Activated naive CD4-positive, alpha-beta T cell treated with anti-CD3 and anti-CD28 coated beads, Interleukin-2, amount 50 U/mL, for 16 hours (primary cell): Measurements from ENCODE around the gene ART4.

Source experiments
- DNase-seq: peaks from one replicate; pipeline ENCODE4 v3.0.0-alpha.2; 2020

The ART4 gene

GRCh38 chr12:14810167-14810952 lies 33.0 kb downstream of the ART4 start:
- DNase-seq: no peak

GRCh38 chr12:14803830-14804160 lies 39.5 kb downstream of the ART4 start:
- no peak for DNase-seq

GRCh38 chr12:14803011-14803829 lies 40.1 kb downstream of the ART4 start, which contains the start of the genes C12orf60 and WBP11:
Gene C12orf60 (plus strand): TSS chr12:14803670. CDS start chr12:14822936, 19,266 bp downstream.
Gene WBP11 (minus strand): TSS chr12:14803478. CDS start chr12:14801383, 2,095 bp downstream.
- DNase-seq: peak; percentile 87

- DNase-seq: no peak
These were observed 40.7 kb downstream of the ART4 start for GRCh38 chr12:14802721-14803010.

GRCh38 chr12:14802247-14802646 lies 41.1 kb downstream of the ART4 start:
- no peak for DNase-seq

- DNase-seq: no peak
These were observed 48.3 kb downstream of the ART4 start for GRCh38 chr12:14795028-14795448.

GRCh38 chr12:14785568-14785967 lies 57.8 kb downstream of the ART4 start:
- DNase-seq: no peak

- no peak for DNase-seq
These were observed 58.9 kb downstream of the ART4 start for GRCh38 chr12:14784471-14784870.

- no peak for DNase-seq
These were observed 60.6 kb downstream of the ART4 start for GRCh38 chr12:14782756-14783155.

- no peak for DNase-seq
These were observed 61.8 kb downstream of the ART4 start for GRCh38 chr12:14781563-14781962.

GRCh38 chr12:14780859-14781258 lies 62.5 kb downstream of the ART4 start:
- DNase-seq: no peak

- no peak for DNase-seq
These were observed 63.5 kb downstream of the ART4 start for GRCh38 chr12:14779834-14780233.

- no peak for DNase-seq
These were observed 66.1 kb downstream of the ART4 start for GRCh38 chr12:14777271-14777670.

- no peak for DNase-seq
These were observed 66.9 kb downstream of the ART4 start for GRCh38 chr12:14776236-14776961.

GRCh38 chr12:14775636-14775980 lies 67.7 kb downstream of the ART4 start:
- no peak for DNase-seq
